Activated naive CD8-positive, alpha-beta T cell treated with anti-CD3 and anti-CD28 coated beads, Interleukin-2, amount 50 U/mL, for 24 hours (primary cell): ENCODE data around the gene ANKH.

Experiments
- ATAC-seq: fragments of 150-1000 bp; cut with Tn5 transposase; one replicate; pipeline ENCODE4 v1.10.0; 2021
- DNase-seq: peaks from one replicate; pipeline ENCODE4 v3.0.0; 2021
- H3K27ac Mint-ChIP-seq: one replicate; pipeline ENCODE4 v1.8.0; 2021; ENCODE audit warnings: mild to moderate bottlenecking, mixed read lengths
- H3K27me3 Mint-ChIP-seq: one replicate; pipeline ENCODE4 v1.8.0; 2021; ENCODE audit warnings: mixed read lengths
- H3K36me3 Mint-ChIP-seq: one replicate; pipeline ENCODE4 v1.8.0; 2021; ENCODE audit warnings: low read depth, mixed read lengths
- H3K4me1 Mint-ChIP-seq: one replicate; pipeline ENCODE4 v1.8.0; 2021; ENCODE audit warnings: mixed read lengths
- H3K4me3 Mint-ChIP-seq: one replicate; pipeline ENCODE4 v1.8.0; 2021; ENCODE audit warnings: mild to moderate bottlenecking, moderate library complexity, mixed read lengths
- H3K9me3 Mint-ChIP-seq: one replicate; pipeline ENCODE4 v1.8.0; 2021; ENCODE audit warnings: mixed read lengths

The ANKH gene

DNA sequence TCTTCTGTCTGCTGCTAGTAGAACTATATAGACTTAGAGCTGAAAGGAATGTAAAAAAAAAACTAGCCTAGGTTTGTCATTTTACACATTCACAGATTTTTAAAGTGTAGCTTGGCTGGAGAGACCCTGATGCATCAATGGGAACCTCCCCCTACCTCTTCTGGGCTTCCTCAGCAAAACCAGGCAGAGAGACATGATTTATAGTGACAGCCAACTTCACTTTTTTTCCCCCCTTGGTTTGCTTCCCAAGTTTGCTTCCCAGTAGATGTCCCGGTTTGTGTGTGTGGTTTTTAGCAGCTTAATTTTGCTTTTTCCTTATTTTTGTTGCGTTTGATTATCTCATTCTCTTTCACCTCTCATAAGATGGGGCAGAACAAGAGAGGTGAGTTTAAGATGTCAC is 205.2 kb downstream of the ANKH start:
- no peak for ATAC-seq
- no peaks in the 10 kb centered on the region for H3K27me3 Mint-ChIP-seq
- H3K36me3 Mint-ChIP-seq = peaks cover 32% of the 10 kb centered on the region
- DNase-seq = no peak
- H3K4me1 Mint-ChIP-seq = peaks cover 85% of the 10 kb centered on the region
- H3K9me3 Mint-ChIP-seq = no peaks in the 10 kb centered on the region
- peak overlapping the region; percentile 98 for H3K4me3 Mint-ChIP-seq
- H3K27ac Mint-ChIP-seq = peak overlapping the region; percentile 94

DNA sequence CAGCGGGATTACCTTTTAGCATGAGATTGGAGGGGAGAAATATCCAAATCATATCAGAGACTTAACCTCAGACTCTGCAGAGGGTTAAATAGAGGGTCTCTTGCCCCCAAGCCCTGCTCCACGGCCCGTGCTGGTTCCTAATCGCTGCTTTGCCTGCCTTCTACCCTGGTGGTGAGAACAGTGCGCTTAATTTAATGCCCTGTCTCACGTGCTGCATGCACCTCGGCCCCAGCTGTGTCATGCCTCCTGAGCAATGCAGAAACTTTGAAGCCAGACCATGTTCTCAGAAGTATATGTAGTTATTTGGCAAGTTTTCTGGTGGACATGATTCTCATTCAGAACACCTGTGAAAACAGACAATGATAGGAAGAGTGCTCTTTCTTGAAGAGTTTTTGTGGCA is 205.6 kb downstream of the ANKH start:
- H3K27me3 Mint-ChIP-seq = no peaks in the 10 kb centered on the region
- H3K4me3 Mint-ChIP-seq = peak overlapping the region; percentile 98
- DNase-seq = peak; percentile 56
- H3K4me1 Mint-ChIP-seq = peaks cover 85% of the 10 kb centered on the region
- H3K27ac Mint-ChIP-seq = peak overlapping the region; percentile 94
- H3K36me3 Mint-ChIP-seq = peaks cover 31% of the 10 kb centered on the region
- peaks cover under 1% of the 10 kb centered on the region for H3K9me3 Mint-ChIP-seq
- no peak for ATAC-seq

DNA sequence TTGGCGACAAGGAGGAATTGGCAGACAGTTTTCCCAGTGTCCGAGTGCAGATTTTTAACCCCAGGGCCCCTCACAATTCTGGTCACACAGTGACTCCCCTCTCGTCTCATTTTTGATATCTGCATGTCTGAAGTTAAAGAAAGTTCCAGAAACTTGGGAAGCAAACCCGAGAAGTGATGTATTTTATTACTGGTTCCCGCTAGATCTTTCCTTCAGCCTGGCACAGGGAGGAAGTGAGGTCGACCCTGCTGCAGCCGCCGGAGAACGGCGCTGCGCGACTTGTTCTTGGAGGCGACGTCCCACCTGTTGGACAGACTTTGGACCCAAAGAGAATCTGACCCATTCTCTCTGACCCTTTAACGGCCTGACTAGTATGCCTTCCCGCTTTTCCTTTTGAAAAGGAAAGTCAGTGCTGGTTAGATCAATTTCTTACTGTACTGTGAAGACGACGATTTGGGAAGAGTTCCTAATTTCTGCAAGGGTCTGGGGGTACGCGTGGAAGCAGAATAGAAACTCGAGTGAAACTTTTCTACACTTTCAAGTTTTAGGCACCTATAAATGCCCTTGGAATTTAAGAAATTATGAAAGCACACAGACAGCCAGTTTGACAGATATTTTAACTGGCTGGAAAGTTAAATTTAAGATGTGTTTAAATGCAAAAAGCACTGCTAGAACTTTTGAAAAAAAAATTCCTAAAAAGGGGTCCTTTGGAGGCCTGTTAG is 206.3 kb downstream of the ANKH start:
- Mint-ChIP-seq H3K4me3 (peak overlapping the region; percentile 98), H3K9me3 (peaks cover 4% of the 10 kb centered on the region), H3K4me1 (peaks cover 87% of the 10 kb centered on the region), H3K36me3 (peaks cover 32% of the 10 kb centered on the region), H3K27me3 (no peaks in the 10 kb centered on the region), H3K27ac (peak overlapping the region; percentile 94)
- DNase-seq (peak; percentile 38), ATAC-seq (no peak)

DNA sequence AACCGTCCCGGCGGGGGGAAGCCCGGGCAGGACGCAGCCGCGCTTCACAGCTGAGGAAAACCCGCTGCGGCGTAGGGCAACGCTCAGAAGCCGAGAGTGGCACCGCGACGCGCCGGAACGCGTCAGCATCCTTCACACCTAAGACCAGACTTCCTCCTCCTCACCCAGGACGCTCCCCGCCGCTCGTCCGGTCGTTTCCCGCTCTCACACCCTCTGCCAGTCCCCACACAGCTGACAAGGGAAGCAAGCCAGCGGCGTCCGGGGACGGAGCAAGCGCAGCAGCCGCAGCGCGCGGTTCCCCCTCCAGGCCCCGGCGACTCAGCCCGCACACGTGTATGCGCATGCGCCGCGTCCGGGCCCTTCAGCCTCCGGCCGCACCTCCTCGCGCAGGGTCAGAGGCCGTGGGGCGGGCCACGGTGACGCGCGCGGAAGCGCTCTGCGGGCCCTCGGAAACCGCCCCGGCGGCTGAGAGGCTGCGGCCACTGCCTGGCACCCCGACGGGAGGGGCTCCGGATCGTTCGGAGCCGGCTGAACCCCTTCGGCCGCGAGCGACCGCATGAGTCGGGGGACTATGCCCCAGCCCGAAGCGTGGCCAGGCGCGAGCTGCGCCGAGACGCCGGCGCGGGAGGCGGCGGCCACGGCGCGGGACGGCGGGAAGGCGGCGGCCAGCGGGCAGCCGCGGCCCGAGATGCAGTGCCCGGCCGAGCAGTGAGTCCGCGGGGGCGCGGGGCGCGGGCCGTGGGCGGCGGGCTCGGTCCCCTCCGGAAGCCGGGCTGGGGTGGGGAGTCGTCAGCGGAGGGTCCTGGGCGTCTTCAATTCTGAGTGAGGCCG is 207.1 kb downstream of the ANKH start, which contains the start of gene OTULIN:
OTULIN (plus strand) TSS at position 449 of the 831 bp plus-strand sequence; CDS start at position 557, 108 bp downstream.
- DNase-seq = peak; percentile 88
- peaks cover 29% of the 10 kb centered on the region for H3K36me3 Mint-ChIP-seq
- peaks cover 4% of the 10 kb centered on the region for H3K9me3 Mint-ChIP-seq
- H3K27me3 Mint-ChIP-seq = no peaks in the 10 kb centered on the region
- peak within 1 kb of the TSS; percentile 97 for H3K27ac Mint-ChIP-seq
- H3K4me3 Mint-ChIP-seq = peak within 1 kb of the TSS; percentile 98
- peak; percentile 83 for ATAC-seq
- peaks cover 87% of the 10 kb centered on the region for H3K4me1 Mint-ChIP-seq

DNA sequence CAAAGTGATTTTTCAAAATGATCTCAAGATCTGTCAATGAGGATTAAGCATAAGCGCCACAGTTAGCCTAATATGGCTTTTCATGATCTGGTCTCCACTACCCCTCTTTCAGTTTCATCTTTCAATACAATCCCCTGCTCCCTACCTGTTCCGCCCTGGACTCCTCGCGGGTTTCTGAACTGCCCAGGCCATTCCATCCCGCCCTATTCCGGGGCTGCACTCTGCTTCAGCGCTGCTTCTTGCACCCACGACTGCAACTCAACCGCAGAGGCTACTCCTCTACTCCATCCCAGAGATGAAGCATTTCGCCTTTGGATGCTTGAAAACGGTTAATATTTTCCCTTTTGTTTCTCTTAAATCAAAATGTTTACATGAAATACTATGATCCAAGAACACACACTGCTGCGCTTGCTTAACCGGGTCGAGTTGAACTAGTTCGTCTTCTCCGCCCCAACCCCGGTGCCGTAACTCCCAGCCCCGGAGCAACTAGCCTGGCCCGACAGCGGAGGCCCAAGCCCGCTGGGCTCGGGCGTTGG is 207.8 kb downstream of the ANKH start:
- Mint-ChIP-seq H3K27ac (peak overlapping the region; percentile 97), H3K27me3 (no peaks in the 10 kb centered on the region), H3K9me3 (peaks cover 4% of the 10 kb centered on the region), H3K4me3 (peak overlapping the region; percentile 92), H3K36me3 (peaks cover 29% of the 10 kb centered on the region), H3K4me1 (peaks cover 84% of the 10 kb centered on the region)
- DNase-seq = peak; percentile 27
- ATAC-seq = no peak

DNA sequence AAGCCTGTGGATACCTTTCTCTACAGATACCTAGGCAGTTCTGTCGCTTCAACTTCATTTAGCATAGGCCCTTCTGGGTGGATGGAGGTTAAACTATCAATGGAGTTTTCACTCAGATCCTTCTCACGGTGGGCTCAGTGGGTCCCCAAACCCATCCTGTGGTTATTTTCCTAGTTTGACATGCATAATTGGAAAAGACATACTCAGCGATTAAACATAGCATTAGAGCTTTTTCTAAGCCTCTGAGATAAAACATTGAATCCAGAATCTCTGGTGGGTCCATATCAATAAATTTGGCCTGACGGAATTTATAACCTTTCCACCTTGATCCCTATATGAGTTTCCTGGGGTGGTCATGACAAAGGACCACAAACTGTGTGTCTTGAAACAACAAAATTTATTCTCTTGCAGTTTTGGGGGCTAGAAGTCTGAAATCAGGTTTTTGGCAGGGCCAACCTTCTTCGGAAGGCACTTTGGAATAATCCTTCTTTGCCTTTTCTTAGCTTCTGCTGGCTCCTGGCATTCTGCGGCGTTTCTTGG is 208.8 kb downstream of the ANKH start:
- H3K36me3 Mint-ChIP-seq = peaks cover 23% of the 10 kb centered on the region
- H3K9me3 Mint-ChIP-seq = peaks cover 4% of the 10 kb centered on the region
- ATAC-seq (no peak), DNase-seq (no peak)
- no peaks in the 10 kb centered on the region for H3K27me3 Mint-ChIP-seq
- H3K4me3 Mint-ChIP-seq = peak overlapping the region; percentile 92
- peak overlapping the region; percentile 97 for H3K27ac Mint-ChIP-seq
- H3K4me1 Mint-ChIP-seq = peaks cover 76% of the 10 kb centered on the region

DNA sequence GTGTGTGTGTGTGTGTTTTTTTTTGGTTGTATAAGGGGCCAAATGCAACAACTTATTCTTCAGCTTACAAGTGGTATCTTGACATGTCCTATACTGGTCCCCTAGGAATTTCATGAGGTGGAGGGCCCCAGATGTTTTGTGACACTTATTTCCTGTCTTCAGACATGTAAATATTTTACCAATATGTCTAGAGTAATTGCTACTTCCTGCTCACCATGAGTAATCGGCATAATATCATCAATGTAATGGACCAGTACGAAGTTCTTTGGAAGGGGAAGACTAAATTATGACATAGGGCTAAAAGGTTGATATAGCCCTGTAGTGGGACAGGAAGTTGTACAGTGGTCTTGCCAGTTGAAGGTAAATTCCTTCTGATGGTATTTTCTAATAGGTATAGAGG is 210.7 kb downstream of the ANKH start:
- no peak overlapping the region for H3K27ac Mint-ChIP-seq
- no peak overlapping the region for H3K4me3 Mint-ChIP-seq
- peaks cover 76% of the 10 kb centered on the region for H3K4me1 Mint-ChIP-seq
- DNase-seq = no peak
- no peaks in the 10 kb centered on the region for H3K27me3 Mint-ChIP-seq
- peaks cover 12% of the 10 kb centered on the region for H3K36me3 Mint-ChIP-seq
- no peak for ATAC-seq
- peaks cover 4% of the 10 kb centered on the region for H3K9me3 Mint-ChIP-seq

DNA sequence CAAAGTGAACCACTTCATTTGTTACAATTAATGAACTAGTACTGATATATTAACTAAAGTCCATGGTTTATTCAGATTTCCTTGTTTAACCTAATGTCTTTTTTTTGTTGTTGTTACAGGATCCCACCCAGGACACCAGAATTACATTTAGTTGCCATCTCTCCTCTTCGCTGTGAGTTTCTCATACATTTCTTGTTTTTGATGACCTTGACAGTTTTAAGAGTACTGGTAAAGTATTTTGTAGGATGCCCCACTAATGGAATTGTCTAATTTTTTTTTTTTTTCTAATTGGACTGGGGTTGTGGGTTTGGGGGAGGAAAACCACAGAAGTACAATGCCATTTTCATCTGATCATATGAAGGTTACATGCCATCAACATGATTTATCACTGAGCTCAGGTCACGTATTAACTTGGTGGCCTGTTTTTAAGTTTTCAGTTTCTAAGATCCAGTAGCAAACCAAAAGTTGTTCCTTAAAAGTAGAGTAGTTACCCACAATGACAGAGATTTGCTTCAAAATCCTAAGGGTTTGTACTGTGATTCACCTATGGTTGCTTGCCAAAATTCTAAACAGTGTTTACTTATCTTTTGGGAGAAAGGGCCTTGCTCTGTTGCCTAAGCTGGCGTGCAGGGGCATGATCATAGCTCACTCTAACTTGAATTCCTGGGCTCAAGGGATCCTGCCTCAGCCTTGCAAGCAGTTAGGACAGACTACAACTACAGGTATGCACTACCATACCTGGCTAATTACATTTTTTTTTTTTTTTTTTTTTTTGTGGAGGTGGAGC is 211.6 kb downstream of the ANKH start:
- Mint-ChIP-seq H3K9me3 (peaks cover 4% of the 10 kb centered on the region), H3K27me3 (no peaks in the 10 kb centered on the region), H3K36me3 (peaks cover 7% of the 10 kb centered on the region), H3K4me3 (no peak overlapping the region), H3K27ac (peak overlapping the region; percentile 1), H3K4me1 (peaks cover 77% of the 10 kb centered on the region)
- ATAC-seq = no peak
- DNase-seq = no peak

DNA sequence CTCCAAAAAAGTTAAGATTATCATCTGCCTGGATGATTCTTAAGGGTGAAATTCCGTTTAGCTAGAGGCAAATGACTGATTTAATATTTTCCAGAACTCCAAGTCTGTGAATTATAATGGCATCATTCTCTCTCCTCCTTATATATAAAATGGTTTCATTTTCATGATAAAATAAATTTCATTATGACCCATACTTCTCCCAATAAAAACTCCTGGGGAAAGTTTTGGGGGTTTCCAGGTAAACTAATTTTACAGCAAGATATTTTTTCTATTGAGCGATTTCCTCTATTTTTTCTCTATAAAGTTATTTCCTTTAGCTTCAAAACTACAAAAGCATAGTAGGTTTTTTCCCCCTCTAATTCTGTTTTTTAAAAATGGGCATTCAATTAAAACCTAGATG is 214.7 kb downstream of the ANKH start:
- H3K27me3 Mint-ChIP-seq = no peaks in the 10 kb centered on the region

DNA sequence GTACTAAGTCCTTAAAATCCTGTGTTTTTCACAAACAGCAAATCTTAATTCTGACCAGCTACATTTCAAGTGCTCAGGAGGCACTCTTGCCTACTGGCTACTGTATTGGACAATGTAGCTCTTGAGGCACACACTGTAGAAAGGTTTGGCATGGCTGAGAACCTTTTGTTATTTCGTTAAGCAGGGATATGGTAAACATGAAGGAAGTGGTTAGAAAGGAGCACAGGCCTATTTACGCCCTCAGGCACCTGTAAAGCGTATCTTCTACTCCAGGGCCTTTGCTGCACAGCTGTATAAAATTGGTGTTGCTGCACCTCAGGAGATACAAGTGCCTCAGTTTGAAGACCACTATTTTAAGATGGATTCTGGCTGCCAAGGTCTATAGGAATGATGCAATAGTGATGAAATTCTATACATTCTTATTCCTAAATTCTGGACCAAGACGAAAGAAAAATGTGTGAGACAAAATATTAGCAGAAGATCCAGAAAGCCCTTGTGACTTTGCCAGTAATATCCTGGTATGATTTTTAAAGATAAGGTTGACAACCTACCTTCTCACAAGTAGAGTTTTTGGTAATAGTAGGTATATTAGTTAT is 216.3 kb downstream of the ANKH start:
- H3K27me3 Mint-ChIP-seq = peaks cover 3% of the 10 kb centered on the region
- H3K4me1 Mint-ChIP-seq = peaks cover 40% of the 10 kb centered on the region
- H3K27ac Mint-ChIP-seq = no peak overlapping the region
- ATAC-seq (no peak), DNase-seq (no peak)
- no peak overlapping the region for H3K4me3 Mint-ChIP-seq
- H3K36me3 Mint-ChIP-seq = no peaks in the 10 kb centered on the region
- H3K9me3 Mint-ChIP-seq = no peaks in the 10 kb centered on the region

More for the DNA sequence above, 214.7 kb downstream of the ANKH start:
- Mint-ChIP-seq H3K36me3 (peaks cover 4% of the 10 kb centered on the region), H3K9me3 (peaks cover 4% of the 10 kb centered on the region), H3K27ac (peak overlapping the region; percentile 53), H3K4me3 (no peak overlapping the region), H3K4me1 (peaks cover 56% of the 10 kb centered on the region)
- ATAC-seq = no peak
- no peak for DNase-seq
